ENCODE results near the gene ACKR1.
A peak's percentile ranks its signal among the peaks of the same experiment; 100 is the strongest.

Gene ACKR1

DNA sequence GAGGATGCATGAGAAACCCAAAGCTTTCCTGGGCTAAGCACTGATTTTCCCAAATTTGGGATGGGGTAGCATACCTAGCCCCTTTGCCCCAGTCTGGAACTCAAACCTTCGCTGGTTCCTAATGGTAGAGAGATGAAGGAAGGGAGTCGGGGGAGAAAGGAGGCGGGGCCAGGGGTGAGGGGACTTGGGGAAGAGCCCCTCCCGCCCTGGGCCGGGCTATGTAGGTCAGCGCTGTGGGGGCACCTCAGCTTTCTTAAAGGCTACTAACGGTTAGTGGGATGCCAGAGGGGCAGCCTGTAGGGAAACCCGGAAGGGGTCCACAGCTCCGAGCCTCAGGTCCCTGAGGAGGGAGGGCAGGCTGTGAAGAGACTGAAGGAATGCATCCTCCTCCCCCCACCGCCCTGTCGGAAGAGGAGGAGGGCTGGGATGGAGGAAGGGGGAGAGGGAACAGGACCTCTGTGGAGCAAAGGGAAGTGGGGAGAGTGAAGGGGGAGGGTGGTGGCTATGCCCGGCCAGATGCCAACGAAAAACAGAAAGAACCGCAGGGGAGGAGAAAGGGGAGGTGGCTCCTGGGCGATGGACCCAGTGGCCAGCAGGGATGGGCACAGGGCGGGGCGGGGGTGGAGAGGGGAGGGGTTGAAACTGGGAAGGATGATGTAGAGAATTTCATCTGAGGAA, 31.9 kb upstream of the ACKR1 start:
- H3K27ac ChIP-seq (ENCODE audit: low read length), result no peak overlapping the region
- peaks cover 12% of the 10 kb centered on the region for H3K4me1 ChIP-seq (ENCODE audit: control insufficient read depth, insufficient read depth, low read length)
- no peaks in the 10 kb centered on the region for H3K36me3 ChIP-seq (ENCODE audit: control insufficient read depth in 2 of 2, insufficient read depth in 2 of 2, low read length in 2 of 2)
- peak overlapping the region; percentile 65 to 66 for H3K4me3 ChIP-seq (ENCODE audit: low read length in 2 of 2)
- H3K27me3 ChIP-seq (ENCODE audit: control insufficient read depth in 1 of 2, insufficient read depth in 2 of 2, low read length in 2 of 2), result peaks cover 24 to 42% of the 10 kb centered on the region in 2 donors
- no peak overlapping the region for H3K9ac ChIP-seq (ENCODE audit: low read length in 2 of 2)
- no peaks in the 10 kb centered on the region for H3K9me3 ChIP-seq (ENCODE audit: control insufficient read depth in 2 of 2, low read length in 2 of 2)

DNA sequence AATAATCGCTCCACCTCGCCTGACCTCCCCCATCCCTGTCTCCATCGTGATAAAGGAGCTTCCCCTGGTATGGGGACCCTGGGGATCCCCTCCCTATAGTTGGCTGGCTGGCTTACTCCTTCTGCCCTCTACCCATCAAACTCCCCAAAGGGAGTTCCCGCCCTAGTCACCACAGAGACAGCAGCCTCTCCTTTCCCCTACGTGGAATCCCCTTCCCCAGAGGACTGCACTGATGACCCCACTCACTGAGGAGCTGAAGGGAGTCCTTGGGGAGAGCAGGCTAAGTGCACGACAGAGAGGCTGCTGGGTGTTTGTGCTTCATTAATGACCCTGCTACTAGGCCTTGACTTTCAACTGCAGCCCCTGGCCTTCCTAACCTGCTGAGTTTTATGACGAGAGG, 31.4 kb upstream of the ACKR1 start:
- H3K4me1 ChIP-seq (ENCODE audit: control insufficient read depth, insufficient read depth, low read length), result peaks cover 12% of the 10 kb centered on the region
- H3K36me3 ChIP-seq (ENCODE audit: control insufficient read depth in 2 of 2, insufficient read depth in 2 of 2, low read length in 2 of 2), result no peaks in the 10 kb centered on the region
- H3K9me3 ChIP-seq (ENCODE audit: control insufficient read depth in 2 of 2, low read length in 2 of 2), result no peaks in the 10 kb centered on the region
- H3K27ac ChIP-seq (ENCODE audit: low read length), result no peak overlapping the region
- H3K4me3 ChIP-seq (ENCODE audit: low read length in 2 of 2), result no peak overlapping the region
- H3K27me3 ChIP-seq (ENCODE audit: control insufficient read depth in 1 of 2, insufficient read depth in 2 of 2, low read length in 2 of 2), result peaks cover 20 to 40% of the 10 kb centered on the region in 2 donors
- no peak overlapping the region for H3K9ac ChIP-seq (ENCODE audit: low read length in 2 of 2)

GRCh38 chr1:159175571-159175970, 29.1 kb upstream of the ACKR1 start:
- Histone ChIP-seq H3K4me3 (ENCODE audit: low read length in 2 of 2) (no peak overlapping the region), H3K27ac (ENCODE audit: low read length) (no peak overlapping the region), H3K9me3 (ENCODE audit: control insufficient read depth in 2 of 2, low read length in 2 of 2) (no peaks in the 10 kb centered on the region), H3K27me3 (ENCODE audit: control insufficient read depth in 1 of 2, insufficient read depth in 2 of 2, low read length in 2 of 2) (peaks cover 11 to 28% of the 10 kb centered on the region in 2 donors), H3K9ac (ENCODE audit: low read length in 2 of 2) (no peak overlapping the region), H3K36me3 (ENCODE audit: control insufficient read depth in 2 of 2, insufficient read depth in 2 of 2, low read length in 2 of 2) (no peaks in the 10 kb centered on the region), H3K4me1 (ENCODE audit: control insufficient read depth, insufficient read depth, low read length) (peaks cover 12% of the 10 kb centered on the region)

DNA sequence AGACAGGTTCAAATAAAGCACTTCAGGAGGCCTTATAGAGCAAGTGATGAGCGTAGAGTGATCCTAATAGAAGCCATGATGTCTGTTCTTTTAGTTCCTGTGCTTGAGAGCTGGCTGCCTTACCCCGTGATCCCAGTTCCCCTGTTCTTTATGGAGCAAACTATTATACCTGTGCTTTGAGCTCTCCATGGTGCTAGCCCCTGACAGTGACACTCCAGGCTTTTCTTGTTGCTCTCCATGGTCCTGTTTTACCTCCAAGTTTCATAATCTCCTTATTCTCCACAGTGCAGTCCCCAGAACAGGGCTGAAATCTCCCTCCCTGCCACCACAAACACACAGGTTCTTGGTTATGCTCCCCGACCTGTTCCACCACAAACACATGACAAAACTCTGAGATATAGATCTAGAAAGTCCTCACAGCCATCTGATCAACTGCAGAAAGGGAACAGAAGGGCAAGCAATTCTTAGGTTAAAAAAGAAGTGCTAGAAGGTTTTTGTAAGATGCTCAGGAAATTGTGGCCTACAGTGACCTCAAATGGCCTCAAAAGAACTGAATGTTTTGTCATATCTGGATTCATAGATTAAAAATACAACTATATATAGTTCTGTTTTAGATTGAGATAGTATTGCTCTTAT, 27.3 kb upstream of the ACKR1 start:
- no peak overlapping the region for H3K27ac ChIP-seq (ENCODE audit: low read length)
- H3K27me3 ChIP-seq (ENCODE audit: control insufficient read depth in 1 of 2, insufficient read depth in 2 of 2, low read length in 2 of 2), result peaks cover 11 to 14% of the 10 kb centered on the region in 2 donors

GRCh38 chr1:159179906-159180305, 24.8 kb upstream of the ACKR1 start:
- H3K9me3 ChIP-seq (ENCODE audit: control insufficient read depth in 2 of 2, low read length in 2 of 2), result no peaks in the 10 kb centered on the region
- peaks cover 3 to 5% of the 10 kb centered on the region in 2 donors for H3K27me3 ChIP-seq (ENCODE audit: control insufficient read depth in 1 of 2, insufficient read depth in 2 of 2, low read length in 2 of 2)
- no peak overlapping the region for H3K9ac ChIP-seq (ENCODE audit: low read length in 2 of 2)
- no peaks in the 10 kb centered on the region for H3K4me1 ChIP-seq (ENCODE audit: control insufficient read depth, insufficient read depth, low read length)
- no peak overlapping the region for H3K27ac ChIP-seq (ENCODE audit: low read length)
- H3K36me3 ChIP-seq (ENCODE audit: control insufficient read depth in 2 of 2, insufficient read depth in 2 of 2, low read length in 2 of 2), result no peaks in the 10 kb centered on the region
- no peak overlapping the region for H3K4me3 ChIP-seq (ENCODE audit: low read length in 2 of 2)

More for the DNA sequence above, 27.3 kb upstream of the ACKR1 start:
- Histone ChIP-seq H3K36me3 (ENCODE audit: control insufficient read depth in 2 of 2, insufficient read depth in 2 of 2, low read length in 2 of 2) (no peaks in the 10 kb centered on the region), H3K9ac (ENCODE audit: low read length in 2 of 2) (no peak overlapping the region), H3K4me3 (ENCODE audit: low read length in 2 of 2) (no peak overlapping the region), H3K9me3 (ENCODE audit: control insufficient read depth in 2 of 2, low read length in 2 of 2) (no peaks in the 10 kb centered on the region), H3K4me1 (ENCODE audit: control insufficient read depth, insufficient read depth, low read length) (peaks cover 4% of the 10 kb centered on the region)

DNA sequence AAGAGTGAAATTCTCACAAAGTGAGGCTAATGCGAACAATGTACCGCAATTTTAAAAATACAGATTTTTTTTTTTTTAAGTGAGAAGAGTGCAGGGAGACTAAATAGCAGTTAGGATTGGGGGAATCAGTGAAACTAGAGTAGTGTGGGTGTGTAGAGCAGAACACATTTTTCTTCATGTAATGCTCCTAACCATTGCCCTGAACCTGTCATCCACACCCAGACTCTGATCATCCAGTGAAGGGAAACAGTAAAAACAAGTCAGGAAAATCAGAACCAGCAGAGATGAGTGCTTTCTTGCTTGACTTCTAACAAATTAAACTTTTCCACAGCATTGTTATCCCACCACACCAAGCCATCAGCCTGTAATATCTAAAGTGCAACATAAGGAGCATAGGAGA, 24.2 kb upstream of the ACKR1 start:
- Histone ChIP-seq H3K27me3 (ENCODE audit: control insufficient read depth in 1 of 2, insufficient read depth in 2 of 2, low read length in 2 of 2) (peaks cover 0 to 5% of the 10 kb centered on the region in 2 donors), H3K36me3 (ENCODE audit: control insufficient read depth in 2 of 2, insufficient read depth in 2 of 2, low read length in 2 of 2) (no peaks in the 10 kb centered on the region), H3K27ac (ENCODE audit: low read length) (no peak overlapping the region), H3K4me3 (ENCODE audit: low read length in 2 of 2) (no peak overlapping the region), H3K4me1 (ENCODE audit: control insufficient read depth, insufficient read depth, low read length) (no peaks in the 10 kb centered on the region), H3K9ac (ENCODE audit: low read length in 2 of 2) (no peak overlapping the region), H3K9me3 (ENCODE audit: control insufficient read depth in 2 of 2, low read length in 2 of 2) (no peaks in the 10 kb centered on the region)

GRCh38 chr1:159181328-159182024, 23.2 kb upstream of the ACKR1 start:
- no peaks in the 10 kb centered on the region for H3K4me1 ChIP-seq (ENCODE audit: control insufficient read depth, insufficient read depth, low read length)
- no peak overlapping the region for H3K4me3 ChIP-seq (ENCODE audit: low read length in 2 of 2)

DNA sequence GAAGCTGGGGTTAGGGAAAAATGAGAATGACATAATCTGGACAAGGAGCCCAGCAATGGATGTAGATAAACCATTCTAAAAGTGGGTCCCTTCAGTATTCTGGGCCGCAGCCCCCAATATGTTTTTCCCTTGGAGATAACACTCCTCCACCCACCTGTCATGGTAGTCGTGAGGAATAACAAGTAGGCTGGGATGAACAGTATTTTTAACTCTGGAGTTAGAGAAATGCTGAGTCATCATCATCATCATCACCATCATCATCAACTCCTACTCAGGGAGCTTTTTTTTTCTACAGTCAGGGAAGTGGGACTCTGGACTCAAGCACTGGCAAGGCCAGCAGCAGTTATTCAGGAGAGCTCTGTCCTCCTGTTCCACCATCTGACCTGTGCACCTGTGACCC, 20.5 kb upstream of the ACKR1 start:
- Histone ChIP-seq H3K9me3 (ENCODE audit: control insufficient read depth in 2 of 2, low read length in 2 of 2) (no peaks in the 10 kb centered on the region), H3K27ac (ENCODE audit: low read length) (no peak overlapping the region), H3K9ac (ENCODE audit: low read length in 2 of 2) (no peak overlapping the region), H3K27me3 (ENCODE audit: control insufficient read depth in 1 of 2, insufficient read depth in 2 of 2, low read length in 2 of 2) (peaks cover 9 to 10% of the 10 kb centered on the region in 2 donors), H3K4me3 (ENCODE audit: low read length in 2 of 2) (no peak overlapping the region), H3K4me1 (ENCODE audit: control insufficient read depth, insufficient read depth, low read length) (peaks cover 2% of the 10 kb centered on the region), H3K36me3 (ENCODE audit: control insufficient read depth in 2 of 2, insufficient read depth in 2 of 2, low read length in 2 of 2) (no peaks in the 10 kb centered on the region)

More at GRCh38 chr1:159181328-159182024, 23.2 kb upstream of the ACKR1 start:
- H3K27me3 ChIP-seq (ENCODE audit: control insufficient read depth in 1 of 2, insufficient read depth in 2 of 2, low read length in 2 of 2), result peaks cover 0 to 5% of the 10 kb centered on the region in 2 donors
- no peak overlapping the region for H3K27ac ChIP-seq (ENCODE audit: low read length)
- H3K36me3 ChIP-seq (ENCODE audit: control insufficient read depth in 2 of 2, insufficient read depth in 2 of 2, low read length in 2 of 2), result no peaks in the 10 kb centered on the region
- H3K9me3 ChIP-seq (ENCODE audit: control insufficient read depth in 2 of 2, low read length in 2 of 2), result no peaks in the 10 kb centered on the region
- no peak overlapping the region for H3K9ac ChIP-seq (ENCODE audit: low read length in 2 of 2)

GRCh38 chr1:159185121-159185520, 19.6 kb upstream of the ACKR1 start:
- H3K9ac ChIP-seq (ENCODE audit: low read length in 2 of 2), result no peak overlapping the region
- H3K27me3 ChIP-seq (ENCODE audit: control insufficient read depth in 1 of 2, insufficient read depth in 2 of 2, low read length in 2 of 2), result peaks cover 10 to 12% of the 10 kb centered on the region in 2 donors
- H3K27ac ChIP-seq (ENCODE audit: low read length), result no peak overlapping the region
- no peaks in the 10 kb centered on the region for H3K9me3 ChIP-seq (ENCODE audit: control insufficient read depth in 2 of 2, low read length in 2 of 2)
- no peak overlapping the region for H3K4me3 ChIP-seq (ENCODE audit: low read length in 2 of 2)
- peaks cover 2% of the 10 kb centered on the region for H3K4me1 ChIP-seq (ENCODE audit: control insufficient read depth, insufficient read depth, low read length)
- H3K36me3 ChIP-seq (ENCODE audit: control insufficient read depth in 2 of 2, insufficient read depth in 2 of 2, low read length in 2 of 2), result no peaks in the 10 kb centered on the region

DNA sequence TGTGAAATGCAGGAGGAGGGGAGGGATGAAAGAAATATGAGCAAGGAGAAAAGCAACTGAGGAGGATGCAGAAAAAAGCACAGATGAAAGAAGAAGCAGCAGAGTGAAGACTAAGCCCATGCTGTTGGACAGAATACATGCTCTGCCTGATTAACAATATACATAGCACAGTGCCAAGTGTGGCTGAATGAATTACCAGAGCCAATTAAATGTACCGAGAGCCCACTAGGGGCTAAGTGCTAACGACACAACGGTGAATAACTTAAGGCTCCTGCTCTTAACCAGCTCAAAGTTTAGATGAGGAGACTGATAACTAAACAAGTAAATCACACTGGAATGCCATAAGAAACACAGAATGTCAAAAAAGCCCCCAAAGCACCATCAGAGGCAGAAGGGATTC, 17.6 kb upstream of the ACKR1 start:
- Histone ChIP-seq H3K9me3 (ENCODE audit: control insufficient read depth in 2 of 2, low read length in 2 of 2) (no peaks in the 10 kb centered on the region), H3K27me3 (ENCODE audit: control insufficient read depth in 1 of 2, insufficient read depth in 2 of 2, low read length in 2 of 2) (peaks cover 7 to 12% of the 10 kb centered on the region in 2 donors), H3K27ac (ENCODE audit: low read length) (no peak overlapping the region)

More for the DNA sequence above, 17.6 kb upstream of the ACKR1 start:
- no peak overlapping the region for H3K4me3 ChIP-seq (ENCODE audit: low read length in 2 of 2)
- H3K4me1 ChIP-seq (ENCODE audit: control insufficient read depth, insufficient read depth, low read length), result peaks cover 2% of the 10 kb centered on the region
- no peaks in the 10 kb centered on the region for H3K36me3 ChIP-seq (ENCODE audit: control insufficient read depth in 2 of 2, insufficient read depth in 2 of 2, low read length in 2 of 2)
- no peak overlapping the region for H3K9ac ChIP-seq (ENCODE audit: low read length in 2 of 2)

Measured in stomach smooth muscle (tissue), 2 donors.